ENCODE measurements around the gene SP5. TPM values are rescaled to one million over a fixed set of nuclear protein-coding genes. Genes with fewer than 3 reads are reported as not detected.
A peak's percentile ranks its signal among the peaks of the same experiment; 100 is the strongest.

Gene SP5
- total RNA-seq, 4 donors from 2014 or later, result 0.57 to 2.3 (median 1.8) TPM; not detected in 1

- no peaks in the 10 kb centered on the region for H3K9me3 ChIP-seq
- TF ChIP-seq POLR2A (IDR thresholded peaks at IDR 0.05), result no peak
- TF ChIP-seq, protein P1, sequence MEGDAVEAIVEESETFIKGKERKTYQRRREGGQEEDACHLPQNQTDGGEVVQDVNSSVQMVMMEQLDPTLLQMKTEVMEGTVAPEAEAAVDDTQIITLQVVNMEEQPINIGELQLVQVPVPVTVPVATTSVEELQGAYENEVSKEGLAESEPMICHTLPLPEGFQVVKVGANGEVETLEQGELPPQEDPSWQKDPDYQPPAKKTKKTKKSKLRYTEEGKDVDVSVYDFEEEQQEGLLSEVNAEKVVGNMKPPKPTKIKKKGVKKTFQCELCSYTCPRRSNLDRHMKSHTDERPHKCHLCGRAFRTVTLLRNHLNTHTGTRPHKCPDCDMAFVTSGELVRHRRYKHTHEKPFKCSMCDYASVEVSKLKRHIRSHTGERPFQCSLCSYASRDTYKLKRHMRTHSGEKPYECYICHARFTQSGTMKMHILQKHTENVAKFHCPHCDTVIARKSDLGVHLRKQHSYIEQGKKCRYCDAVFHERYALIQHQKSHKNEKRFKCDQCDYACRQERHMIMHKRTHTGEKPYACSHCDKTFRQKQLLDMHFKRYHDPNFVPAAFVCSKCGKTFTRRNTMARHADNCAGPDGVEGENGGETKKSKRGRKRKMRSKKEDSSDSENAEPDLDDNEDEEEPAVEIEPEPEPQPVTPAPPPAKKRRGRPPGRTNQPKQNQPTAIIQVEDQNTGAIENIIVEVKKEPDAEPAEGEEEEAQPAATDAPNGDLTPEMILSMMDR (IDR thresholded peaks at IDR 0.05), result no peak
- H3K27me3 ChIP-seq, result peaks cover 0 to 73% (median 22%) of the 10 kb centered on the region in 4 donors
- peak overlapping the region in 1 of 4 donors; percentile 62 for H3K27ac ChIP-seq
- no peak for DNase-seq
- no peaks in the 10 kb centered on the region for H3K36me3 ChIP-seq
- peak overlapping the region in 2 of 4 donors; percentile 56 to 74 for H3K4me3 ChIP-seq
- H3K4me1 ChIP-seq, result peaks cover 14 to 45% (median 32%) of the 10 kb centered on the region in 3 donors
- 59 to 72% methylated on average over 17 to 18 of the region's 18 CpGs for WGBS, 2 donors
- intact Hi-C loops (cut with DNase I), result no loop called here
Observed at GRCh38 chr2:170717991-170718589, 3.0 kb downstream of the SP5 start.

DNA sequence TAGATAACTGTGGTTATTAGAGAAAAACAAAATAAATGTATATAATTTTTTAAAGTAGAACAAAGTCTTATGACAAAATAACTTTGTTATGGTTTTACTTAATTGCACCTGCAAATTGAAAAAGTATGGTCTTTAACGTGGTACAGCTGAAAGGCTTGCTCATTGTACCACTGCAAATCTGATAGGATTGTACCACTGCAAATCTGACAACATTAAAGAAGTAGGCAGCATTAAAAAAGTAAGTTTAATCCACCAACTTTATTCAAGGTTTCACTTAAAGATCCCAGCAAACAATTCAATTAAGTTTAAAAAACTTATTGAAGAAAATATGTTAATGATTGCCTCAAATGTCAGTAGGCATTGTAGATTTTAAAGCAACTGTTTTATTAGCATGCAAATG is 4.7 kb downstream of the SP5 start:
- Histone ChIP-seq H3K36me3 (no peaks in the 10 kb centered on the region), H3K4me3 (no peak overlapping the region), H3K4me1 (peaks cover 10 to 28% (median 20%) of the 10 kb centered on the region in 3 donors), H3K9me3 (no peaks in the 10 kb centered on the region), H3K27ac (no peak overlapping the region), H3K27me3 (peaks cover 0 to 55% (median 12%) of the 10 kb centered on the region in 4 donors)
- 52% methylated on average over 1 of the region's 1 CpG for WGBS, 2 donors
- intact Hi-C loops (cut with DNase I), result no loop called here
- DNase-seq, result no peak
- TF ChIP-seq, protein P1 (IDR thresholded peaks at IDR 0.05), result no peak

GRCh38 chr2:170721678-170722077 is 6.5 kb downstream of the SP5 start:
- Histone ChIP-seq H3K27ac (no peak overlapping the region), H3K4me1 (peaks cover 0 to 9% (median 4%) of the 10 kb centered on the region in 3 donors), H3K27me3 (peaks cover 0 to 37% (median 3%) of the 10 kb centered on the region in 4 donors), H3K9me3 (no peaks in the 10 kb centered on the region), H3K36me3 (no peaks in the 10 kb centered on the region), H3K4me3 (no peak overlapping the region)
- no peak for TF ChIP-seq POLR2A (IDR thresholded peaks at IDR 0.05)
- TF ChIP-seq, protein P1 (IDR thresholded peaks at IDR 0.05), result no peak
- intact Hi-C loops (cut with DNase I), result no loop called here
- 71 to 88% methylated on average over 3 of the region's 3 CpGs for WGBS, 2 donors
- DNase-seq, result no peak

GRCh38 chr2:170722301-170722700 is 7.2 kb downstream of the SP5 start:
- Histone ChIP-seq H3K27ac (no peak overlapping the region), H3K27me3 (peaks cover 0 to 31% (median under 1%) of the 10 kb centered on the region in 4 donors), H3K9me3 (no peaks in the 10 kb centered on the region), H3K4me1 (peaks cover 0 to 3% (median 0%) of the 10 kb centered on the region in 3 donors), H3K36me3 (no peaks in the 10 kb centered on the region), H3K4me3 (no peak overlapping the region)
- no peak for DNase-seq
- intact Hi-C loops (cut with DNase I), result no loop called here
- TF ChIP-seq POLR2A (IDR thresholded peaks at IDR 0.05), result no peak

DNA sequence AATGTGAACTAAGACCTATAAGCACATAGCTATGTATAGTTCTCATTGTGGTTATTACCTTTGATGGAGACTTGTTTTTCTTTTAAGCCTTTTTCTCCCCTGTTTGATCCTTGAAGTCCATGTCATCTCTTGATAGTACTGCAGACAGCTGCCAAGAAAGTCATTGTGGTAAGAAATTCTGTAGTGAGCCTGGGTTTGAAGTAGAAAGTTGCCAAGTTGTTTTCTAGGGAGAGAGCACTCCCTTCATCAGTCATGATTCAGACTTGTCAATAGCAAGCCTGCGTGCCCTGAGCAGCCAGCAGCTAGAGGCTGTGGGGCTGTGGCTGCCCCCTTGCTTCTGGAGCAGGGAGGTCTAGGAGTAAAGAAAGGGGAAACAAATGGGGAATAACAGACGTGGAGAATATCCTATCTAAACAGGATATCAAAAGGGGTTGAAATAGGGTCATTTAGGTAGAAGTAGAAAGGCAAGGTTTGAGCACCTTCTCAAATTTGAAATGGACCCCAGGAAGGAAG is 8.4 kb downstream of the SP5 start:
- Histone ChIP-seq H3K36me3 (no peaks in the 10 kb centered on the region), H3K4me1 (no peaks in the 10 kb centered on the region), H3K4me3 (no peak overlapping the region), H3K9me3 (no peaks in the 10 kb centered on the region), H3K27ac (no peak overlapping the region), H3K27me3 (peaks cover 0 to 28% (median 0%) of the 10 kb centered on the region in 4 donors)
- WGBS, 2 donors, result 35 to 48% methylated on average over 2 of the region's 2 CpGs
- no peak for TF ChIP-seq POLR2A (IDR thresholded peaks at IDR 0.05)
- TF ChIP-seq, protein P1 (IDR thresholded peaks at IDR 0.05), result no peak
- DNase-seq, result no peak
- intact Hi-C loops (cut with DNase I), result no loop called here

All from esophagus squamous epithelium (tissue), 5 donors.